NCI-H82 treated with DMSO at 0.1 percent for 48 hours (cell line): Measurements from ENCODE around the gene GRAMD4.
"Not testable (repeated sequence)": the region's sequence is repeated elsewhere in the genome, so short reads cannot be mapped to it uniquely, and the experiment has no call there.

Experiments
- DNase-seq: peaks from one replicate; lab custom pipeline; 2025; ENCODE audit not compliant: unreplicated experiment; lab: John Stamatoyannopoulos, UW

Gene GRAMD4

DNA sequence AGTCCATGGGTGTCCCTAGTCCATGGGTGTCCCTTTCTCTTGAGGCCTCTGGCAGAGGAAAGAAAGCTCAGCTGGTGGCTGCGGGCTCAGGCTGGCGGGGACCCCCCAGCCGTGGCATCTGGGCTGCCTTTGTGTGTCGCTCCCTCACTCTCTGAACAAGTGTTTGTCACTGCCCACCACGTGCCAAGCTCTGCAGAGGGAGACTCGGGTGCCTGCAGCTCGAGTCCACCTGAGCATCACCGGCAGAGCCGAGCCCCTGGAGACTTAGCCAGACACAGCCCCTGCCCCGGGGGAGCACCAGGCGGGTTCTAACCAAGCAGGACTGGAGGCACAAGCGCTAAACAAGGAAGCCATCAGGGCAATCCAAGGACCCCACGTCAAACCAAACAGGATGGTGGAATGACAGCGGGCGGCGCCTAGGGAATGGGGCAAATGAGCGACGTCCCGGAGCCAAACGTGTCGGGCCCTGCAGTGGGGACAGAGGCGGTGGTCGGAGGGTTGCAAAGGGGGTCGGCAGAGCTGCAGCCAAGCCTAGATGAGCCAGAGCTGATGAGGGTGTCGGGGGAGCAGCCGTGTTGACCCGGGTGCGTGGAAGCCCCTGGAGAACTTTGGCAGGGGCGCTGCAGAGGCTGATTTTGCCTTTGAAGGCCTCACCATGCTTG is 2.1 kb upstream of the GRAMD4 start:
- DNase-seq = no peak

DNA sequence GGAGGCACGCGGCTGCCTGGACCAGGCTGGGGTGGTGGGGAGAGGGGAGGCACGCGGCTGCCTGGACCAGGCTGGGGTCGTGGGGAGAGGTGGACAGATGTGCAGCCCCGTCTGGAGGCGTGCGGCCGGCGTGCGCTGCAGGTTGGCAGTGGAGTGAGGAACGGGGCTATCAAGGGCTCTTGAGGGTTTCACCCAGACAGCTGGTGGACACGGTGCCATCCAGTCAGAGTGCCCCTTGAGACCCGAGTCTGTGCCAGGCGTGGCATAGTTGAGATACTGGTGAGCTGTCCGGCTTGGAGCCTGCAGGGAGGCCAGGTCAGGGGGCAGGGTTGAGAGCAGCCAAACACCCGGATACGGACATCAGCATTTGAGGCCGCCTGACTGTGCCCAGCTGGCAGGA is 1.5 kb upstream of the GRAMD4 start:
- no peak for DNase-seq

DNA sequence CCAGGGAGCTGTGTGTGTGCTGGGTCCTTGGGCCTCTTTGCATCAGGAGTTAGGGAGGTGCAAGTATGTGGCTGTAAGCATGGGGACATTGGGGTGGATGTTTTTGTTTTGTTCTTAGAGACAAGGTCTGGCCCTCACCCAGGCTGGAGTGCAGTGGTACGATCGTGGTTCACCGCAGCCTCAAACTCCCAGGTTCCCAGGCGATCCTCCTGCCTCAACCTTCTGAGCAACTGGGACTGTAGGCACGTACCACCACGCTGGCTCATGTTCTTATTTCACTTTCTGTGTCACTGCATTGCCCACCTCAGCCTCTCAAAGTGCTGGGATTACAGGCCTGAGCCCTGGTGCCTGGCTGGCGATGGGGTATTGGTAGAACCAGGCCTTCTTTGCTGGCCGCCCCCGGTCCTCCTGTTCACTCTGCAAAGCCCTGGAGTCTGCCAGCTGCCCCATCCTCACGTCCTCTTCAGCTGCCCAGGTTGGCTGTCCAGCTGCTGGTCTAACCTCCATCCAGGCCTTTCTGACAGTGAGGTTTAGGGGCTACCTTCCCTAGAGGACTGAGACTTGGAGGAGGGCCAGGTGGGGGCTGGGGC is 851 bp upstream of the GRAMD4 start:
- no peak for DNase-seq

DNA sequence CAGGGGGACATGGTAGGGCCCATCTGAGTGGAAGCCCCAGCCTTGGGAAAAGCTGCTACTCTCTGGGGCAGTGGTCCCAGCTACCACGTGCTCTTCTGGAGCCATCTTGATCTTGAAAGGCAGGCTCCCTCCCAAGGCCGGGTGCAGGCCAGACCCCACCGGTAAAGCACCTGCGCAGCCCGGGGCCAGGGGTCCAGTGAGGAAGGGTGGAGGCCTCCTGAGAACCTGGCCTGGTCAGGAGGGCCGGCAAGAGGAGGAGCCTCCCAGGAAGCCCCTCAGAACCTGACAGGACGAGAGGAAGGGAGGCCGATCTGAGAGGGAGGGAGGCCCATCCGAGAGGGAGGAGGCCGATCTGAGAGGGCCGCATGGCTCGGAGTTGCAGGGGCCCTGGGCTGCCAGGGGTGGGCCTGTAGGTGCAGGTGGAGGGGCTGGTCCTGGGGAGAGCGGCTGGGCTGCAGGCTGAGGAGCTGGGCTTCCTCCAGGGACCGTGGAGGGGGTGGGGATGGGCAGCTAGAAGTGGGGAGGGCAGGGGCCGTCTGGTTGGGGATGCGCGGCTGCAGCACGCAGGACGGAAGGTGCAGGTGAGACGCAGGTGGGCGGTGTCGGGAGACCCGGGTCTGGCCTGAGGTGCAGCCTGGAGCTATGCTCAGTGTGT is 529 bp downstream of the GRAMD4 start:
- no peak for DNase-seq

DNA sequence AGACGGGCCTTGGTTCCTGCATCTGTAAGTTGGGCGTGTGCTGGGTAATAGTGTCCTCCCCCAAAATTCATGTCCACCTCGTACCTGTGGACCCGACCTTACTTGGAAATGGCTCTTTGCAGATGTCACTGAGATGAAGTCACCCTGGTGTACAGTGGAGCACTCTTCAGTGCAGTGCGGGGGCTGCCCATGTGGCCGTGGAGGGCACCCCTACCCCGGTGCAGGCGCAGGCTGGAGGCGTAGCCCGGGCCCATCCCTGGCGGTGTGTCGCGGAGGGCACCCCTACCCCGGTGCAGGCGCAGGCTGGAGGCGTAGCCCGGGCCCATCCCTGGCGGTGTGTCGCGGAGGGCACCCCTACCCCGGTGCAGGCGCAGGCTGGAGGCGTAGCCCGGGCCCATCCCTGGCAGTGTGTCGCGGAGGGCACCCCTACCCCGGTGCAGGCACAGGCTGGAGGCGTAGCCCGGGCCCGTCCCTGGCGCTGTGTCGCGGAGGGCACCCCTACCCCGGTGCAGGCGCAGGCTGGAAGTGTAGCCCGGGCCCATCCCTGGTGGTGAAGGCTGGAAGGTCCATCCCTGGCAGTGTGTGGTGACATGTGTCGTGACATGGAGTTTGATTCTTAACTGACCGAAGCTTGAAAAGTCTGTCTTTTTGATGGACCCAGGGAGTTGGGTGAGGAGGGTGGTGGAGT is 1.2 kb downstream of the GRAMD4 start:
- not testable (repeated sequence) for DNase-seq

DNA sequence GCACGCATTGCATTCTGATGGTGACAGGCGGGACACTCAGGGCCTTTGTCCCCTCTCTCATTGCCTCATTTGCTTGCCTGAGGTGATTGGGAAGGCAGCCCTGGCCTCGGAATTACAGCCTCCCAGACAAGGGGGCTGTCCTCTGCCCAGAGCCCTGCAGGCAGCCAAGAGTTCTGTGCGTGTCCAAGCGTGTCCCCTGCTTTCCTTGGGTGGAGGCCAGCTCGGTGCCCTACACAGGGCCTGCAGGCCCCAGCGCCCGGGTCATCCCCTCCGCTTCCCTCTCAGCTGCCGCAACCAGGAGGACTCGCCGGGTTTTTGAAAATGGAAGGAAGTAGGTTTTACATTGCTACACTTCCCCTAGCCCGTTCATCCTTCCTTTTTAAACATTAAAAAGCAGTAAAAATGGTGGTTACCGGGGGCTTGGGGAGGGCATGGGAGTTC is 1.9 kb downstream of the GRAMD4 start:
- no peak for DNase-seq

DNA sequence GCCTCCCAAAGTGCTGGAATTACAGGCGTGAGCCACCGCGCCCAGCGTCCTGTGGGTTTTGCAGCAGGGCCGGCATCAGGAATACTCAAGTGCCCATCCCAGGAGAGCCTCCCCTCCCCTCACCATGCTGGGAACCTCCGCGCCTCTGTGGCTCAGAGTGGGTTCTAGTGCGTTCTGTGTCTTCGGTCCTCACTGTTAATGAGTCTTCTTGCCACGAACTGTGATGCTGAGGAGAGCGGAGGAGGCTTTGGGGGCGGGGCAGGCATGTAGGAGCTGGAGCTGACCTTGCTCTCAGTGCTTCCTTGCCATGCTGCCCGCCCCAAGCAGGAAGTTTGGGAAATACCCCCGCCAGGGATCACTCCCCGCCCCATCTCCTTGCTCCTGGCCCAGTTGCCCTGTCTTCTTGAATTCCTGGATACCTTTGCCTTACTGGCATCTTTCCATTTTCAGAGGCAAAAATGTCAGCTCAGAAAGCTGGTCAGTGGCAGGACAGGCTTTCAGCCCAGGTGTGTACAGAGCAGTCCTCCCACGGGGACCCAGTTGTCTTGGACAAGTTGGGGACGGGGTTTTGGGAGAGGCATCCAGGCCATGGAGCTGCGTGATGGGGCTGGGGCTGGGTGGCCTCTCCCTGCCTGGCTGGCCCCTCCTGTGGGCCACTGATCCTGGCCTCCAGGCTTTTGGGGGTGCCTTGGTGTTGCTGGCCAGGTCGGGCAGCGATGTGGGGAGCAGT is 5.1 kb downstream of the GRAMD4 start:
- no peak for DNase-seq

DNA sequence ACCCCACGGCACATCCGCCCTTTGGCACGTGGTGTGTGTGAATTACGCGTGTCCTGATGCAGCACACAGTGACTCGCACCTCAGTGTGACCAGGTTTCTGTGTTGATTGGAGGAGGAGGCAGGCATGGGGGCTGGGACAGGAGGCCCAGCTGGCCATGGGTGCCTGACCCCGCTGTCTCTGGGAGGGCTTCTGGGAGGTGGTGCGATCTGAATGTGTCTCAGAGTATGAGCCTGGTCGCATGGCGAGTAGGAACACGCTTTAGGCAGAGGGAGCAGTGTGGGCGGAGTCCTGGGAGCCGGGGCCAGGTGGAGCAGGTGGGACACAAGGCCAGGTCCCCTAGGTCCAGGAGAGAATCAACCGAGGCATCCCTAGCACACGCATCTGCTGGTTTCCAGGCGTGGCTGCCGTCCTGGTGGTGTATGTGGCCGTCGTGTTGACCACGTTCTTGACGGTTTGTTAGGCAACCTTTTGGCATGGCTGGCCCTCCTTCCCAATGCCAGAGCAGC is 5.7 kb downstream of the GRAMD4 start:
- DNase-seq = no peak

DNA sequence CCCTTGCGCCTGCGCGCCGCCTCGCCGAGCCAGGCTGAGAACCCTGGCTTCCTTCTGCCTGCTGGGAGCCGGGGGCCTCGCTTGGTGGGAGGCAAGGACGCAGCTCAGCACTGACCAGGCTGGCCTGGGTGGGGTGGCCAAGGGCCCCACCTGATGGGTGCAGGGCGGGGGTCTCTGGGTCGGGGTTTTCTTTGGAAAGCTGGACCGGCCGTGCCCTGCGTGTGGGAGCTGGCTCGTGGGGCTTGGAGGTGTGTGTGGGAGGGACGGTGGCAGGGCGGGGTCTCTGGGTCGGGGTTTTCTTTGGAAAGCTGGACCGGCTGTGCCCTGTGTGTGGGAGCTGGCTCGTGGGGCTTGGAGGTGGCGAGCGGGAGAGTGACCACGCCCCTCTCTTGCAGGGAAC is 6.2 kb downstream of the GRAMD4 start:
- no peak for DNase-seq

DNA sequence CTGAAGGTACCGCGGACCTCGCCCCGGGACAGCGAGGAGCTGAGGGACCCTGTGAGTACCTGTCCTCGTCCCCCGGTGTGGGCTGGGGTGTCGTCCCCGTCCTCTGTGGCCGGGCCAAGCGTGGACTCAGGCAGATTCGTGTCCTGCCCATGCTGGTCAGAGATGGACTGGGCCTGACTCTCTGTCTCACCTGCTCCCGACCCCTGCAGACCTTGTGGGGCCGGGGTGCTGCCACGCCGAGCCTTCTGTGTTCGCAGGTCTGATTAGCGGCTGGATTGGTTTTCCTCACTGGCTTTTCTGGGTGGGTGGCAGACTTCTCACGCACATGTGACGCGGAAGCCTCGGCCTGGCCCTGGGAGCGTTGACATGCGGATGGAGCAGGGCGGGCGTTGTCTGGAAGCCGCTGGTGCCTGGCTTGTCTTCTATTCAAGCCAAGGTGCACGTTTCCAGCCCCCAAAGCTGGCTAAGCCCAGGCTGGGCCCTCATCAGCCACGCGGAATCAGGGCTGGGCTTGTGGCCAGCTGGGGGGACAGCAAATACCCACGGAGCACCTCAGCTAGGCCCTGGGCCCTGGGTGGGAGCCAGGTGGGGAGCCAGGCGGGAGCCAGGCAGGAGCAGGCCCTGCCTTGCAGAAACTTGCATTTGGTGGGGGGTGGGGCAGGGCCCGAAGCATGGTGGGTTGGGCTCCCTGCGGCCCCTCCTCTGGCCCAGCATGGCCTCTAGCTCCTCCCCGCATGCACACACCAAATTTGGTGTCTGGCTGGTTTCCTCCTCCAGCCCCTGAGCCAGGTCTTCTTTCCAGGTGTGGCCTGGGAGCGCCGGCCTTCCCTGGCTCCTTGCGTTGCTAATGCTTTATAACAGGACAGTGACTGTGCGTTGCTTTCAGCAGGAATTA is 7.0 kb downstream of the GRAMD4 start:
- no peak for DNase-seq

DNA sequence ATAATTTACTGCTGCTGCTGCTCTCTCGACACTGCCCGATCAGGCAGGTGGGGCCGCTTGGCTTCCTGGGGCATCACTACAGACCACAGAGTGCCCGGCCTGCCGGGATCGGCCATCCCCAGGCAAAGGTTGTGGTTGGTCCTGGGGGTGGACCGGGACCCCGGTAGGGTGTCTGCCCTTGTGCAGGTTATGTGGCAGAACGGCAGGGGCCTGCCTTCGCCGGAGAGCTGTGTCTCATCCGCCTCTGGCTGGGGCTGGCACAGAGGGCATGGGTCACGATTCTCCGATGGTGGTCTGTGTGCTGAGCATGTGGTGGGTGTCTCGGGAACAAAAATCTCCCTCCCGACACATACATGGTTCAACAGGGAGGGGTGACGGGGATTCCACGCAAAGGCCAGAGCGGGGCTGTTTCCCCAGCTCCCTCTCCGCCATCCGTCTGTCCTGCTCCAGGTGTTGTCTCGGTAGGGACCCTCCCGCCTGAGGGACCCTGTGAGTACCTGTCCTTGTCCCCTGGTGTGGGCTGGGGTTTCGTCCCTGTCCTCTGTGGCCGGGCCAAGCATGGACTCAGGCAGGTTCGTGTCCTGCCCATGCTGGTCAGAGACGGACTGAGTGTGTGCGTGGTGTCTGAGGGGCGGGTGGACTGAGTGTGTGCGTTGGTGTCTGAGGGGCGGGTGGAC is 7.8 kb downstream of the GRAMD4 start:
- no peak for DNase-seq

DNA sequence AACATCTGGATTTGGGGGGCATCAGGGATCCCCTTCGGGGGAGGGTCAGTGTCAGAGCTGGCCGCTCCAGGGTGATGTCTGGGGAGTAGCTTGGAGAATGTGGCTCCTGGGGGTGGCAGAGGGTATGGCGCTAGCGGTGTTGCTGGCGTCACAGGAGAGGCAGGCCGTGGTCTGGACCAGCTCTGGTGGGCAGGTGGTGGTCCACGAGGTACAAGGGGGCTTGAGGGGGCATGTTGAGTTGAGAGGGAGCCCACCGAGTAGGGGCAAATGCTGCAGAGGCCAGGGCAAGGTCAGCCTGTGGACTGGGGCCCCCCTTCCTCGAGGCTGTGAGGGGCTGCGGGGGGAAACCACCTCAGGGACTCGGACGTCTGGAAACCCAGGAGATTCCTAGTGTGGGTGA is 8.6 kb downstream of the GRAMD4 start:
- DNase-seq = no peak

DNA sequence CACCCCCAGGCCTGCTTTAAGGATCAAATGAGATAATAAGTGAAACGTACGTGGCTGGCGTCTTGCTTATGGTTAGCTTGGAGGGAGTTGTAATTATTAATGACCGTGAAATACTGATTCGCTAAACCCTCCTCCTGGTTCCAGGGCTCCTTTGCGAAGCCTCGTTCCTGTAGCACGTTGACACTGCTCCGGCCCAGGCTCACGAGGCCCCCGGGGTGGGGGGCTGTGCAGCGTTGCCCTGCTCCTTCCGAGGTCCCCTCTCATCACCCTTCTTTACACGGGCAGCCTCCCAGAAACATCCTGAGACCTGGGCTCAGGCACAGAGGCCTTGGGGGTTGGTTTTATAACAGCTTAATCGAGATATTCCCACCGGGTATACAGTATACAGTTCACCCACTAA is 9.1 kb downstream of the GRAMD4 start:
- no peak for DNase-seq

DNA sequence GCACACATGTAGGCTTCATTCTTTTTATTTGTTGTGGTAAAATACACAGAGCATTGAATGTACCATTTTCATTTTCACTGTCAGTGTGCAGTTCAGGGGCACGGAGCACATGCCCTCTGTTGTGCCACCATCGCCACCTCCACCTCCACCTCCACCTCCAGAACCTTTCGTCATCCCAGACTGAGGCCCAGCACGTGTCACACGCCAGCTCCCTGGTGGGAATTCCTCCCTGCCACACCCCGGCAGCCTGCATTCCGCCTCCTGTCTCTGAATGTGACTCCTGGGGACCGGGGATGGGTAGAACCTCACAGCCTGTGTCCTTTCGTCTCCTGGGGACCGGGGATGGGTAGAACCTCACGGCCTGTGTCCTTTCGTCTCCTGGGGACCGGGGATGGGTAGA is 10.9 kb downstream of the GRAMD4 start:
- no peak for DNase-seq

DNA sequence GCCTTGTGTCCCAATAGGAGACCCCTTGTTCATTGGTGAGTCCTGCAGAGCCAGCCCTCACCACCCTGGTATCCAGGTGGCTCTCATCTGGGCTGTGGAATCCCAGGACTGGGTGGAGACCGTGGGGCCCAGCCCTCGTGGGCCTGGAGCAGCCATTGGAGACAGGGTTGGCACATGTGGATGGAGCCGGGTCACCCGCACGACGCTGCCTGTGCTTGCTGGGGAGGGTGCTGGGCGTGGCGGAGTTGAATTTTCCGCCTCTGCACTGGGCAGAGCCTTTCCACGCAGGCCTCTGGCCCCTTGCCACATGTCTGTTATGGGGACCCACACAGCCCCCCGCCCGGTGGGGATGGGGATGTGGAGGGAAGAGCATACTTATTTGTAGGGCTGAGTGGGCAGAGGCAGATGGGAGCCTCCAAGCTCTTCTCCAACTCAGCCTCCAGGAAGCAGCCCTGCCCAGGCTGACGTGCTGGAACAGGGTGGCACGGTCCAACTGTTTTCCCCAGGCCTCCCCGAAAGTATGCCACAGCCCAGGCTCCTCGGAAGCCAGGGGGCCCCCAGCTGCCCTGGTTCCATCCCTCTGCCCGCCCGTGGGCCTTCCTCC is 12.6 kb downstream of the GRAMD4 start:
- DNase-seq = no peak

DNA sequence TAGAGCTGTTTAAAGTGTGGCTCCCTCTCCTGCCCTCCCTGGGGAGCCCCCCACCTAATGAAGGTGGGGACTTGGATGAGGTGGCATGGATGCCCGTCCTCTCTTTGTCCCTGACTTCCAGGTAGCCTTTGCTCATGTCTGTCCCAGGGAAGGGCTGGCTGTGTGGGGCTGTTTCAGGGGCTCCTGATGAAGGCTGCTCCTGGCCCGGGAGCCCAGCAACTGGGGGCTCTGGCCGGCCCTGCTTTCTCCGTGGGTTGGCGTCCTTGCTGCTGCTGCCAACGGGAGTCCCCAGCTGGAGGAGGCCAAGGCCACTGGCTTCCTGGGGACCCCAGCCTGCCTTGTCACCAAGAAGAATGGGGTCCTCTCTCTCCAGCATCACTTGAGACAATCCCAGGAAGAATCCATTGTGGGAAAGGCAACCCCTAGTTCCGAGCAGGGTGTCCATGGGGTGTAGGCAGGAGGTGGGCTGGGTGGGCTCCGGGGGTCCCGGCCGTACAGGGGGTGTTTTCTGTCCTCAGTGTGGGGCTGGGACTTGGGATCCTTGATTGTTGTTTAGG is 13.2 kb downstream of the GRAMD4 start:
- DNase-seq = no peak

DNA sequence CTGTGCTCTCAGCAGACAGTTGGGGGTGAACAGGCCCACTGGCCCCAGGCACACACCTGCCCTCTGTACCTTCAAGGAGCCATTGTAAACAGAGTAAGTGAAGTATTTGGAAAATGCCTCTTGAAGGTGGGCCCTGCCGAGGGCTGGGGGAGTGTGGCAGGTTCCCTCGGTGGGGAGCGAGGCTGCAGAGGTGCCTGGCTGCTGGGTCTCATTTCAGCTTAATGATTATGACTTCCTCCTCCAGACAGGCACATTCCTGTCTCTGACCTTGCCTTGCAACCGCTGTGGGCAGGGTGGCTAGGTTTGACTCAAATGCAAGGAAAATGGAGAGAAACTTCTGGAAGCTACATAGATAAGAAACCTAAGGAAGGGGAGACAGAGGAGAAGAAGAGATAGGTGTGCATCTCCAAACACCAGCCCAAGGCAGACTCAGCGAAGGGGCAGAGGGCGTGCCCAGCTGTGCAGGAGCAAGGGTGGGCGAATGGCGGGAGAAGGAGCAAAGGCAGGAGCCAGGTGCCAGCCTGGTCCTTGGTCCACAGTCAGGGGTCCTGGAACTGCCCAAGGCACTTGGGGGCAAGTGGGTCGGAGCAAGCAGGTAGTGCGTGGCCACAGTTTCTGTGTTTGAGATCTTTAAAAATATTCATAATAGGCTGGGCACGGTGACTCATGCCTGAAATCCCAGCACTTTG is 14.0 kb downstream of the GRAMD4 start:
- DNase-seq = no peak

DNA sequence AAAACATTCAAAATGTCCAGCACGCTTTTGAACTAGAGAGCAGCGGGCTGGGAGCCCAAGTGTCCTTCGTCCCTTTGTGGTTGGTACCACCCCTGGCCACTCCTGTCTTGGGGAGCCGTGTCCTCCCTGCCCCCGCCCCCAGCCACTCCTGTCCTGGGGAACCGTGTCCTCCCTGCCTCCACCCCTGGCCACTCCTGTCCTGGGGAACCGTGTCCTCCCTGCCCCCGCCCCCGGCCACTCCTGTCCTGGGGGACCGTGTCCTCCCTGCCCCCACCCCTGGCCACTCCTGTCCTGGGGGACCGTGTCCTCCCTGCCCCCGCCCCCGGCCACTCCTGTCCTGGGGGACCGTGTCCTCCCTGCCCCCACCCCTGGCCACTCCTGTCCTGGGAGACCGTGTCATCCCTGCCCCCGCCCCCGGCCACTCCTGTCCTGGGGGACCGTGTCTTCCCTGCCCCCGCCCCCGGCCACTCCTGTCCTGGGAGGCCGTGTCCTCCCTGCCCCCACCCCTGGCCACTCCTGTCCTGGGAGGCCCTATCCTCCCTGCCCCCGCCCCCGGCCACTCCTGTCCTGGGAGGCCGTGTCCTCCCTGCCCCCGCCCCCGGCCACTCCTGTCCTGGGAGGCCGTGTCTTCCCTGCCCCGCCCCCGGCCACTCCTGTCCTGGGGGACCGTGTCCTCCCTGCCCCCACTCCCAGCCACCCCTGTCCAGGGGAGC is 14.9 kb downstream of the GRAMD4 start:
- DNase-seq = not testable (repeated sequence)
